Measurements from ENCODE around the gene RNASE1.
"Not testable (repeated sequence)": the region's sequence is repeated elsewhere in the genome, so short reads cannot be mapped to it uniquely, and the experiment has no call there.

Gene RNASE1

GRCh38 chr14:20802341-20803084 is at the start of gene RNASE1:
Gene RNASE1 (minus strand): TSS chr14:20802844. CDS start chr14:20802068, 776 bp downstream.
- no peak for DNase-seq (ENCODE audit: low read depth in 2 of 2)

GRCh38 chr14:20848955-20849570 is 46.4 kb upstream of the RNASE1 start:
- no peak for DNase-seq (ENCODE audit: low read depth in 2 of 2)

DNA sequence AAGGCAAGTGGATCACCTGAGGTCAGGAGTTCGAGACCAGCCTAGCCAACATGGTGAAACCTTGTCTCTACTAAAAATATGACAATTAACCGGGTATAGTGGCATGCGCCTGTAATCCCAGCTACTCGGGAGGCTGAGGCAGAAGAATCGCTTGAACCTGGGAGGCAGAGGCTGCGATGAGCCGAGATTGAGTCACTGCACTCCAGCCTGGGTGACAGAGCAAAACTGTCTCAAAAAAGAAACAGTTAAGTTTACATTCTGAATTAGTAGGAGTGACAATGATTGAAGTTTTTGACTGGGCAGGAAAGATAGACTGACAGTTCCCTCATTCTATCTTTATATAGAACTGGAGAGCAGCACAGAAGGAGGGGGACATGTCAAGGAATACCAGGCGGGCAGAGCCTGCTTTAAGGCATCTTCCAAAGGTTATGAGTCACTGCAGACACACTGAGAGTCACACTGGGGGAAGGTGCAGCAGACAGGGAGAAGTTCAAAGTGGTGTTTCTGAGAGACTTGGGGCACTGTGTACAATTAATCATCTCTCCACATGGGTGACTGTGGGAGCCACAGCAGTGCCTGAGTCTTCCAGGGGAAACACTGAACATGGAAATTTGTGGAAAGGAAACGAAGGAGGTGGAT is 45.8 kb upstream of the RNASE1 start:
- no peak for DNase-seq (ENCODE audit: low read depth in 2 of 2)

GRCh38 chr14:20846560-20846959 is 43.9 kb upstream of the RNASE1 start:
- DNase-seq (ENCODE audit: low read depth in 2 of 2) = no peak

DNA sequence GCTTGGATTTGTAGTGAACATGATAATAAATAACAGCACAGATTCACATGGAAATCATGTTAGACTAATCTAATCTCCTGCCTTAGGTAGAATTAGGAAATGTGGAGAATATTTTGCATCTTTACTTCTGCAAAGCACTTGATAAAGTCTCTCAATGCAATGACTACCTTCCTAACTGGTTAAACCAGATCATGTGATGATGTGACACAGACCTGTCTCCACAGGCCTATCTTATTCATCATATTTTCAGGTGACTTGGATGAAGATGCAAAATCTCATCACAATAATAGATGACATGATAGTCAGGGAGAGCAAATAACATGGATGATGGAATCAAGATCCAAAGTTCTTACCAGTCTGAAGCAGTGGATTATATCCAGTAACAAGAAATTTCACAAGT is 38.5 kb upstream of the RNASE1 start:
- no peak for DNase-seq (ENCODE audit: low read depth in 2 of 2)

DNA sequence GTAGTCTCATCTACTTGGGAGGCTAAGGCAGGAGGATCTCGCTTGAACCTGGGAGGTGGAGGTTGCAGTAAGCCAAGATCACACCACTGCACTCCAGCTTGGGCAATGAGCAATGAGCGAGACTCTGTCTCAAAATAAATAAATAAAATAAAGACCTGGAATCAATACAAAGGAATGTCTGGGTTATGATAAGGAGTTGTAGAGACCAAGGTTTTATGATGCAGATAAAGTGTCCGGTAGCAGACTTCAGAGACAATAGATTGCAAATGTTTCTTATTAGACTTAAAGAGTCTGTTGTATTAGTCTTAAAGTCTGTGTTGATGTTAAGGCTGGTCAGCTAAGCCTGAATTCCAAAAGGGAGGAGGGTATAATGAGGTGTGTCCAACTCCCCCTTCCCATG is 35.2 kb upstream of the RNASE1 start:
- DNase-seq (ENCODE audit: low read depth in 2 of 2) = no peak

GRCh38 chr14:20836668-20837338 is 34.2 kb upstream of the RNASE1 start:
- DNase-seq (ENCODE audit: low read depth in 2 of 2) = no peak

GRCh38 chr14:20834899-20835298 is 32.3 kb upstream of the RNASE1 start:
- DNase-seq (ENCODE audit: low read depth in 2 of 2) = no peak

GRCh38 chr14:20830831-20831230 is 28.2 kb upstream of the RNASE1 start:
- DNase-seq (ENCODE audit: low read depth in 2 of 2) = no peak

- DNase-seq (ENCODE audit: low read depth in 2 of 2) = not testable (repeated sequence)
Observed at GRCh38 chr14:20828024-20828694, 25.5 kb upstream of the RNASE1 start.

DNA sequence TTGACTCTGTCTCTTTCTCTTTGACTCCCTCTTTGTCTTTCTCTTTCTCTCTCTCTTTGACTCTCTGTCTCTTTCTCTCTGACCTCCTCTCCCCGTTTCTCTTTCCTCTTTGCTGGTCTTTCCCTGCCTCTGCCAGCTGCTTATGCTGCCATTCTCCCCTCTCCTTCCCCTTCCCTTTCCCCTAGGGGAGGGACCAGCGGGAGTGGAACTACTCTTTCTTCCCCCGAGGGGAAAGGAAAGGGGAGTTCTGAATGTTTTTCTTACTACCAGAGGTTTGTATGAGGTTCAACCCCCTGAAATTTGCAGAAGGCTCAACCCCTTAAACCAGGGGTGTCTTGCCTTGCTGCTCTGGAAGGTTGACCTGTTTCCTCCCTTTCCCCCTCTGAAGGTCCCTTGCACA is 24.7 kb upstream of the RNASE1 start:
- no peak for DNase-seq (ENCODE audit: low read depth in 2 of 2)

GRCh38 chr14:20826666-20827065 is 24.0 kb upstream of the RNASE1 start:
- not testable (repeated sequence) for DNase-seq (ENCODE audit: low read depth in 2 of 2)

GRCh38 chr14:20823859-20824258 is 21.2 kb upstream of the RNASE1 start:
- DNase-seq (ENCODE audit: low read depth in 2 of 2) = no peak

GRCh38 chr14:20821521-20822108 is 19.0 kb upstream of the RNASE1 start:
- DNase-seq (ENCODE audit: low read depth in 2 of 2) = not testable (repeated sequence)

DNA sequence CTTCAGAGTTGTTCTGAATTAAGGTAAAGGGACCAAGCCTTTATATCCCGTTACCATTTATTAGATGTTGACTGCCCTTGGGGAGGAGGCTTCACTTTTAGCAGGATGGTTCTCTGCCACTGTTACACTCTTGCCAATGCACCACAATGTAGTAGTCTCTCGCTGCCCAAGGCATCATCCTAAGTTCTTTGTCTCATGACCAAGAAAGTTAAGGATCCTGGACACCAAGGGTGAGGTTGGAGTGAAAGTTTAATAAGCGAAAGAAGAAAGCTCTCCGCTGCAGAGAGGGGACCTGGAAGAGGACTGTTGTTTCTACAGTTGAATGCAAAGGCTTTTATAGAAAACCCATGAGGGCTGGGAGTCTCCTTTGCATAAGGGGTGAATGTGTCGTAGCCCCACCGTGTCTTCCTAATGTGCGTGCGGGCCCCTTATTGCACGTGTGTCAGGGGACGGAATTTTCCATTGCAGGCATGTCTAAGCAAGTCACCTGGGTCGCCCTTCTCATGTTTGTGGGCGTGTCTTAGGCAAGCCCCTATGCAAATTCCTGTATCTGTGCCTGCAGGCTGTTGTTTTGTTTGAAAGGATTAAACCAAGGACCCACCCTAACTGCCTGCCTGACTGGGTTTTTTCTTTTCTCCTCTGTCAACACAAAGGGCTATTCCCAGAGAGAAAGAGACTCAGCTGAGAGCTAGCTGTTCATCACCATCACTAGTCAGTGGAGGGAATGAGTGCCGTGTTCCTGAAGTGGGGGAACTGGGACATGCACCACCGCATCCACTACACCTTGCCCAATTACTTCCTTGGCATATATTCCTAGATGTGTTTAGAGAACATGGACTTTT is 17.6 kb upstream of the RNASE1 start:
- no peak for DNase-seq (ENCODE audit: low read depth in 2 of 2)

DNA sequence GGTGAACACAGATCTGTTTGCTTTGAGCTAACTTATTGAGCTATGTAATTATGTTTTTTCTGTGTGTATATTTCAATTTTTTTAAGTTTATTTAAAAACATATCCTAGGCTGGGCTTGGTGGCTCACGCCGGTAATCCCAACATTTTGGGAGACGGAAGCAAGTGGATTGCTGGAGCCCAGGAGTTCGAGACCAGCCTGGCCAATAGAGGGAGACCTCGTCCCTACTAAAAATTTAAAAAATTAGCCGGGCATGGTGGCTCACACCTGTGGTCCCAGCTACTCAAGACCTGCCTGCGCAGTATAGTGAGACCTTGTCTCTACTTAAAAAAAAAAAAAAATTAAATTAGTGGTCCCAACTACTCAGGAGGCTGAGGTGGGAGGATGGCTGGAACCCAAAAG is 16.2 kb upstream of the RNASE1 start:
- no peak for DNase-seq (ENCODE audit: low read depth in 2 of 2)

GRCh38 chr14:20815946-20816345 is 13.3 kb upstream of the RNASE1 start:
- DNase-seq (ENCODE audit: low read depth in 2 of 2) = not testable (repeated sequence)

- no peak for DNase-seq (ENCODE audit: low read depth in 2 of 2)
Observed at GRCh38 chr14:20811986-20812975, 9.6 kb upstream of the RNASE1 start.

DNA sequence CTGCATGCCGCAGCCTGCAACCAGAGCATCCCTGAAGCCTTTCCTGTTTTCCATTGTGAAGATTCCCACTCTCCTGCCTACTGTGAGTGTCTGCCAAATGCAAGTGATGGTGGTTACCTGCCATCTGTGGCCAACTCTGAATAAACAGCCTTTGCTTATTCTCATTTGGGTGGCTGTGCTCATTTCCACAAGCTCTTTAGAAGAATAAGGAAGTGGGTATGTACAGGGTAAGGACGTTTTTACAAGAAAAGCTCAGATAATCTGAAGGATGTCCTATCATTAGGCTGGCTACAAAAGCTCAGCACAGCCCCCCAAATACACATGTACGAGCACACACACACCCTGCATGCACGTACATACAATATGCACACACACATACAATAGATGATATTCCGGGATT is 7.3 kb upstream of the RNASE1 start:
- DNase-seq (ENCODE audit: low read depth in 2 of 2) = no peak

GRCh38 chr14:20808162-20808483 is 5.5 kb upstream of the RNASE1 start:
- no peak for DNase-seq (ENCODE audit: low read depth in 2 of 2)
